ENCODE measurements around the gene PPP2R2B. TPM values are rescaled to one million over a fixed set of nuclear protein-coding genes. Genes with fewer than 3 reads are reported as not detected.

The PPP2R2B gene
- total and polyA plus RNA-seq, 2 of the 4 experiments (the other 2 are of a cell fraction) = not detected

- Histone ChIP-seq H2AFZ (replicated peaks; ENCODE audit: low read length, poor library complexity) (no peak overlapping the region), H3K79me1 (ENCODE audit: low read depth in 1 of 2, low read length in 2 of 2) (no peaks in the 10 kb centered on the region), H3K27me3 (ENCODE audit: control insufficient read depth, insufficient read depth, low read length) (no peaks in the 10 kb centered on the region; the same call in 1 of the 2 replicates), H4K8ac (ENCODE audit: low read depth in 2 of 2, low read length in 2 of 2) (no peak overlapping the region), H3K9ac (ENCODE audit: low read depth, low read length) (no peak overlapping the region), H3K4me2 (ENCODE audit: low read depth, low read length) (no peak overlapping the region), H3K4me1 (ENCODE audit: control insufficient read depth, insufficient read depth, low read length) (no peaks in the 10 kb centered on the region), H3K36me3 (ENCODE audit: control insufficient read depth, insufficient read depth, low read length) (no peaks in the 10 kb centered on the region), H2BK20ac (ENCODE audit: low read depth, low read length) (no peak overlapping the region), H2BK5ac (ENCODE audit: low read depth, low read length, poor library complexity, severe bottlenecking) (no peak overlapping the region), H3K18ac (ENCODE audit: low read depth, low read length) (no peak overlapping the region), H4K20me1 (ENCODE audit: insufficient read depth, low read length) (no peaks in the 10 kb centered on the region), H3K27ac (ENCODE audit: insufficient read depth, low read length) (no peak overlapping the region), H3K56ac (ENCODE audit: extremely low read depth, insufficient read depth, low read length) (no peak overlapping the region), H3K23ac (ENCODE audit: low read depth, low read length) (no peak overlapping the region), H3K4ac (ENCODE audit: low read depth, low read length) (no peak overlapping the region), H3K14ac (replicated peaks; ENCODE audit: low read depth, low read length) (no peak overlapping the region), H2BK15ac (ENCODE audit: low read depth, low read length) (no peak overlapping the region), H4K91ac (ENCODE audit: insufficient read depth, low read depth, low read length) (no peak overlapping the region), H3K9me3 (ENCODE audit: control insufficient read depth, insufficient read depth, low read length) (no peaks in the 10 kb centered on the region; the same call in 1 of the 2 replicates), H2BK120ac (ENCODE audit: low read depth, low read length) (no peak overlapping the region), H2AK5ac (ENCODE audit: low read depth, low read length) (no peak overlapping the region), H4K5ac (ENCODE audit: low read depth, low read length) (no peak overlapping the region), H2AK9ac (replicated peaks; ENCODE audit: low read depth, low read length, poor library complexity) (no peak overlapping the region), H3K9me1 (ENCODE audit: insufficient read depth, low read length) (no peaks in the 10 kb centered on the region), H3K4me3 (ENCODE audit: insufficient read depth, low read depth, low read length) (no peak overlapping the region)
- WGBS, 2 experiments (ENCODE audit: extremely low coverage in 2 of 2, insufficient read length in 1 of 2) = 0% methylated on average over 1 of the region's 4 CpGs; no CpG with 5 or more reads in 1 of the 2 experiments
- DNase-seq (no peak), ATAC-seq (ENCODE audit: low read depth) (no peak)
- dilution Hi-C loops (cut with HindIII; ENCODE audit: low sequenced_read_pairs, unreplicated experiment) = no loop called here
- in situ Hi-C loops (cut with MboI; ENCODE audit: low sequenced_read_pairs) = no loop called here
- ChIA-PET POLR2A (ENCODE audit: unreplicated experiment) (no interaction called here), CTCF (interaction anchor here (0.5 kb wide), 1 partner anchor 115 kb away, joined by 3 read pairs; no protein-coding TSS in a partner anchor)
- no TSS peak for BruUV-seq (replicated peaks)
- TF ChIP-seq SMC3 (IDR thresholded peaks at IDR 0.05; ENCODE audit: low read depth, low read length) (no peak), MAZ (IDR thresholded peaks at IDR 0.05; ENCODE audit: borderline replicate concordance, low read depth, low read length) (no peak), FOS (IDR thresholded peaks at IDR 0.05; ENCODE audit: low read depth, low read length) (no peak), RFX5 (IDR thresholded peaks at IDR 0.05; ENCODE audit: low read depth, low read length) (no peak), CHD1 (IDR thresholded peaks at IDR 0.05; ENCODE audit: low read depth, low read length) (no peak), POLR2A (IDR thresholded peaks at IDR 0.05; ENCODE audit: low read depth, low read length) (no peak), ELK1 (IDR thresholded peaks at IDR 0.05; ENCODE audit: borderline replicate concordance, low read depth, low read length) (no peak), CTCF (conservative IDR thresholded peaks at IDR 0.05; ENCODE audit: low read depth, low read length) (no peak), RAD21 (IDR thresholded peaks at IDR 0.05; ENCODE audit: low read length) (no peak), NFE2L2 (IDR thresholded peaks at IDR 0.05; ENCODE audit: low read depth, low read length) (no peak), BHLHE40 (IDR thresholded peaks at IDR 0.05; ENCODE audit: low read depth, low read length) (no peak), MAFK (IDR thresholded peaks at IDR 0.05; ENCODE audit: low read depth, low read length) (no peak), MXI1 (IDR thresholded peaks at IDR 0.05; ENCODE audit: borderline replicate concordance, low read depth, low read length) (no peak)
- intact Hi-C loops (cut with micrococcal nuclease) = no loop called here
Observed at GRCh38 chr5:146675636-146676035, 202.9 kb downstream of the PPP2R2B start.
